B cell (primary cell): ENCODE measurements around the gene TEX101. TPM values are rescaled to one million over a fixed set of nuclear protein-coding genes. Genes with fewer than 3 reads are reported as not detected.

ENCODE experiments used
- ATAC-seq: fragments of 200-7000 bp; cut with Tn5 transposase; one replicate; pipeline ENCODE4 v1.10.0; 2021; ENCODE audit warnings: low read depth, mild to moderate bottlenecking, moderate number of reproducible peaks, moderate library complexity
- CTCF ChIA-PET: fragments of 350-600 bp; sonication (Branson Sonifier 250); formaldehyde crosslinking; loops from one replicate; lab custom pipeline; 2021; ENCODE audit warnings: antibody characterized with exemption, inconsistent platforms; lab: Charles Lee
- POLR2A ChIA-PET: fragments of 350-600 bp; sonication (Branson Sonifier 250); formaldehyde crosslinking; loops from one replicate; lab custom pipeline; 2021; ENCODE audit warnings: antibody characterized with exemption; lab: Charles Lee
- DNase-seq: peaks from one replicate; pipeline ENCODE4 v3.0.0; 2013
- H2AFZ ChIP-seq: 2 replicates; pipeline ENCODE4 v1.6.1; 2012; ENCODE audit warnings: mild to moderate bottlenecking, low read depth, low read length; ENCODE audit not compliant: insufficient read depth, poor library complexity, severe bottlenecking
- H3K27ac ChIP-seq, 2 donors: 1 replicate in 1 of 2; 2 replicates in 1 of 2; pipeline ENCODE4 v1.5.1; 2012 to 2013; ENCODE audit warnings: low read length in 2 of 2, mild to moderate bottlenecking in 2 of 2, moderate library complexity in 1 of 2
- H3K27me3 ChIP-seq, 4 experiments: fragments of 200-600 bp in 1 of 4; sonication (generic) in 1 of 4; replicated peaks in 1 of 4; 1 replicate in 2 of 4; 2 replicates in 2 of 4; pipeline versions ENCODE4 v1.6.1 to v1.7.0; 2013 to 2016; ENCODE audit warnings: low read length in 3 of 4, mild to moderate bottlenecking in 2 of 4, mixed read lengths in 1 of 4, moderate library complexity in 1 of 4; ENCODE audit not compliant: insufficient read depth in 4 of 4, control insufficient read depth in 3 of 4; ENCODE audit errors: control extremely low read depth in 1 of 4
- H3K36me3 ChIP-seq, 2 experiments: replicated peaks in 1 of 2; 1 replicate in 1 of 2; 2 replicates in 1 of 2; pipeline versions ENCODE4 v1.6.1 to v1.7.1; 2013; ENCODE audit warnings: low read length in 1 of 2; ENCODE audit not compliant: insufficient read depth in 2 of 2, control insufficient read depth in 1 of 2; ENCODE audit errors: control extremely low read depth in 1 of 2, extremely low read depth in 1 of 2
- H3K4me1 ChIP-seq, 2 donors: fragments of 200-600 bp in 1 of 2; sonication (generic) in 1 of 2; 1 replicate in 1 of 2; 2 replicates in 1 of 2; pipeline versions ENCODE4 v1.5.1 to v1.6.1; 2013 to 2017; ENCODE audit warnings: low read length in 2 of 2; ENCODE audit not compliant: control insufficient read depth in 2 of 2, insufficient read depth in 2 of 2
- H3K4me2 ChIP-seq: replicated peaks from 2 replicates; pipeline ENCODE3; 2012; ENCODE audit warnings: mild to moderate bottlenecking, low read depth, low read length; ENCODE audit not compliant: poor library complexity, severe bottlenecking
- H3K4me3 ChIP-seq, 5 experiments: fragments of 200-600 bp in 1 of 5; sonication (generic) in 1 of 5; 1 replicate in 3 of 5; 2 replicates in 2 of 5; pipeline versions ENCODE4 v1.5.1 to v1.7.0; 2011 to 2016; ENCODE audit warnings: low read length in 4 of 5, mild to moderate bottlenecking in 4 of 5, low read depth in 2 of 5, control low read depth in 1 of 5, moderate library complexity in 1 of 5; ENCODE audit not compliant: insufficient read depth in 1 of 5; ENCODE audit errors: control extremely low read depth in 1 of 5, extremely low read depth in 1 of 5
- H3K79me2 ChIP-seq: fragments of 200-600 bp; sonication (generic); one replicate; pipeline ENCODE4 v1.6.0; 2016; ENCODE audit warnings: low read length; ENCODE audit not compliant: control insufficient read depth, insufficient read depth
- H3K9ac ChIP-seq: fragments of 200-600 bp; sonication (generic); 2 replicates; pipeline ENCODE4 v1.6.1; 2017; ENCODE audit warnings: mild to moderate bottlenecking, low read length, moderate library complexity
- H3K9me3 ChIP-seq, 3 donors: one replicate each; pipeline versions ENCODE4 v1.6.1 to v1.7.1; 2013; ENCODE audit warnings: low read length in 2 of 3; ENCODE audit not compliant: control insufficient read depth in 2 of 3, insufficient read depth in 1 of 3; ENCODE audit errors: control extremely low read depth in 1 of 3
- H4K20me1 ChIP-seq: 2 replicates; pipeline ENCODE4 v1.6.0; 2012; ENCODE audit warnings: mild to moderate bottlenecking, low read length; ENCODE audit not compliant: insufficient read depth, control insufficient read depth, poor library complexity, severe bottlenecking
- H3K27ac Mint-ChIP-seq: one replicate; pipeline ENCODE4 v1.8.0; 2021; ENCODE audit warnings: mixed read lengths
- H3K27me3 Mint-ChIP-seq: one replicate; pipeline ENCODE4 v1.8.0; 2021; ENCODE audit warnings: mixed read lengths
- H3K4me1 Mint-ChIP-seq: one replicate; pipeline ENCODE4 v1.8.0; 2021; ENCODE audit warnings: mixed read lengths
- H3K4me3 Mint-ChIP-seq: one replicate; pipeline ENCODE4 v1.8.0; 2021; ENCODE audit warnings: mixed read lengths
- H3K9me3 Mint-ChIP-seq: one replicate; pipeline ENCODE4 v1.8.0; 2022; ENCODE audit warnings: mixed read lengths; ENCODE audit not compliant: insufficient read depth
- EZH2 ChIP-seq: IDR thresholded peaks from 2 replicates; pipeline ENCODE4 v1.6.1; 2012; ENCODE audit warnings: borderline replicate concordance, low read depth, mild to moderate bottlenecking, moderate library complexity, low read length; ENCODE audit not compliant: insufficient read depth, poor library complexity, severe bottlenecking
- WGBS: methylation state at CpG from one replicate; pipeline ENCODE4 v1.1.5; 2013; ENCODE audit warnings: missing lambda C conversion rate; ENCODE audit not compliant: insufficient coverage; 5-methylcytosine and 5-hydroxymethylcytosine counted together
- intact Hi-C: fragments of 100-400 bp; cut with micrococcal nuclease; formaldehyde crosslinking; loops from one replicate; pipeline ENCODE4 v1.10.0; 2022
- polyA plus RNA-seq: library from polyadenylated mRNA; depleted of rRNA; stranded (reverse); fragments of >200 nt; gene quantifications from 2 replicates; pipeline ENCODE4 v1.2.3, GENCODE V29; 2012
- total RNA-seq, 2 donors: library from RNA; stranded (reverse); fragments of 120-200 nt in 1 of 2; gene quantifications; 1 replicate in 1 of 2; 2 replicates in 1 of 2; pipeline versions ENCODE4 v1.2.3 to v1.2.4, GENCODE V29; 2013 to 2022
- TF ChIP-seq, protein P1 (sequence below): fragments of 200-600 bp; IDR thresholded peaks from one replicate; pipeline ENCODE4 v1.8.0; 2022; ENCODE audit warnings: antibody characterized with exemption, mild to moderate bottlenecking

The TEX101 gene
- total and polyA plus RNA-seq, 2 donors (not counting 1 experiment from before 2014, with no cell fraction given), result not detected

DNA sequence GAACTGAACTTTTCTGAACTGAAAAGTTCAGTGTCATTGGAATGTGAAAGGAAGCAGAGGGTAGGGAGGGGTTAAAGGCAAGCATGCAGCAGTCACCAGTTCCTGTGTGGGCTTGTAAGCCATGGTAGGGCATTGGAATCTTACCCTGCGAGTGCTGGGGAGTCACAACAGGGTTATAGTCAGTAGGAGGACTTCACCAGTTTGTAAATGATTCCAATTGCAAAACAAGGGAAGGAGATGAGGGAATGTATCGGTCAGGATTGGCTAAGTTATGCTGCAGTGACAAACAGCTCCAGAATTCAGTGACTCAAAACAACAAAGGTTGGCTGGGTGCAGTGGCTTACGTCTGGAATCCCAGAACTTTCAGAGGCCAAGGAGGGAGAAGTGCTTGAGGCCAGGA is 37.9 kb downstream of the TEX101 start:
- H2AFZ ChIP-seq, result no peak overlapping the region
- H3K9me3 Mint-ChIP-seq, result no peaks in the 10 kb centered on the region
- no peak overlapping the region for H3K4me3 Mint-ChIP-seq
- H3K36me3 ChIP-seq, result no peaks in the 10 kb centered on the region
- intact Hi-C loops, result no loop called here
- no peaks in the 10 kb centered on the region for H3K4me1 Mint-ChIP-seq
- H3K79me2 ChIP-seq, result no peaks in the 10 kb centered on the region
- peaks cover 0 to 2% (median 0%) of the 10 kb centered on the region in 3 donors for H3K9me3 ChIP-seq
- no peak for ATAC-seq
- 83% methylated on average over 3 of the region's 3 CpGs for WGBS
- CTCF ChIA-PET, result interaction anchor here (1.4 to 18.4 kb wide), 3 partner anchors 12 to 70 kb away, joined by 3 to 644 read pairs (median 4); partner anchors contain the start of gene ETHE1
- no peak overlapping the region for H3K27ac ChIP-seq
- no peak overlapping the region for H3K4me2 ChIP-seq
- no peaks in the 10 kb centered on the region for H3K27me3 ChIP-seq
- no peak overlapping the region for H3K27ac Mint-ChIP-seq
- POLR2A ChIA-PET, result no interaction called here
- DNase-seq, result no peak
- H3K4me3 ChIP-seq, result no peak overlapping the region
- H3K9ac ChIP-seq, result no peak overlapping the region
- H3K4me1 ChIP-seq, result peaks cover 0 to 5% of the 10 kb centered on the region in 2 donors
- H4K20me1 ChIP-seq, result no peaks in the 10 kb centered on the region
- no peak for TF ChIP-seq EZH2
- TF ChIP-seq, protein P1, sequence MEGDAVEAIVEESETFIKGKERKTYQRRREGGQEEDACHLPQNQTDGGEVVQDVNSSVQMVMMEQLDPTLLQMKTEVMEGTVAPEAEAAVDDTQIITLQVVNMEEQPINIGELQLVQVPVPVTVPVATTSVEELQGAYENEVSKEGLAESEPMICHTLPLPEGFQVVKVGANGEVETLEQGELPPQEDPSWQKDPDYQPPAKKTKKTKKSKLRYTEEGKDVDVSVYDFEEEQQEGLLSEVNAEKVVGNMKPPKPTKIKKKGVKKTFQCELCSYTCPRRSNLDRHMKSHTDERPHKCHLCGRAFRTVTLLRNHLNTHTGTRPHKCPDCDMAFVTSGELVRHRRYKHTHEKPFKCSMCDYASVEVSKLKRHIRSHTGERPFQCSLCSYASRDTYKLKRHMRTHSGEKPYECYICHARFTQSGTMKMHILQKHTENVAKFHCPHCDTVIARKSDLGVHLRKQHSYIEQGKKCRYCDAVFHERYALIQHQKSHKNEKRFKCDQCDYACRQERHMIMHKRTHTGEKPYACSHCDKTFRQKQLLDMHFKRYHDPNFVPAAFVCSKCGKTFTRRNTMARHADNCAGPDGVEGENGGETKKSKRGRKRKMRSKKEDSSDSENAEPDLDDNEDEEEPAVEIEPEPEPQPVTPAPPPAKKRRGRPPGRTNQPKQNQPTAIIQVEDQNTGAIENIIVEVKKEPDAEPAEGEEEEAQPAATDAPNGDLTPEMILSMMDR, result no peak
- H3K27me3 Mint-ChIP-seq, result peaks cover 7% of the 10 kb centered on the region

- Mint-ChIP-seq H3K27ac (no peak overlapping the region), H3K4me3 (no peak overlapping the region), H3K4me1 (no peaks in the 10 kb centered on the region), H3K9me3 (no peaks in the 10 kb centered on the region), H3K27me3 (peaks cover 11% of the 10 kb centered on the region)
- Histone ChIP-seq H3K4me3 (no peak overlapping the region), H3K9ac (no peak overlapping the region), H3K79me2 (no peaks in the 10 kb centered on the region), H3K27ac (no peak overlapping the region), H3K36me3 (no peaks in the 10 kb centered on the region), H4K20me1 (no peaks in the 10 kb centered on the region), H2AFZ (no peak overlapping the region), H3K27me3 (no peaks in the 10 kb centered on the region), H3K9me3 (peaks cover 0 to 2% (median 0%) of the 10 kb centered on the region in 3 donors), H3K4me2 (no peak overlapping the region), H3K4me1 (peaks cover 0 to 5% of the 10 kb centered on the region in 2 donors)
- CTCF ChIA-PET, result interaction anchor here (18.4 kb wide), 1 partner anchor 69 kb away, joined by 644 read pairs; the partner anchor contains the start of gene ETHE1
- POLR2A ChIA-PET, result no interaction called here
- 77% methylated on average over 2 of the region's 2 CpGs for WGBS
- TF ChIP-seq EZH2, result no peak
- TF ChIP-seq, protein P1, result no peak
- intact Hi-C loops, result no loop called here
- DNase-seq, result no peak
- no peak for ATAC-seq
Observed at GRCh38 chr19:43454031-43454430, 39.3 kb downstream of the TEX101 start.
